Ectodermal cell (in vitro differentiated cells): Measurements from ENCODE around the gene SUCLG1.

Source experiments
- H3K27ac ChIP-seq: 2 replicates; pipeline ENCODE4 v1.7.0; 2013; ENCODE audit warnings: mild to moderate bottlenecking, low read depth, low read length; ENCODE audit not compliant: insufficient read depth, poor library complexity, severe bottlenecking
- H3K27me3 ChIP-seq: 2 replicates; pipeline ENCODE4 v1.7.0; 2013; ENCODE audit warnings: mild to moderate bottlenecking, low read length; ENCODE audit not compliant: insufficient read depth, control insufficient read depth, poor library complexity, severe bottlenecking
- H3K36me3 ChIP-seq: one replicate; pipeline ENCODE4 v1.7.0; 2013; ENCODE audit warnings: low read length; ENCODE audit not compliant: control insufficient read depth, insufficient read depth
- H3K4me1 ChIP-seq: one replicate; pipeline ENCODE4 v1.7.0; 2013; ENCODE audit warnings: low read length; ENCODE audit not compliant: control insufficient read depth, insufficient read depth
- H3K4me3 ChIP-seq: 2 replicates; pipeline ENCODE4 v1.7.0; 2013; ENCODE audit warnings: low read depth, low read length, control low read depth; ENCODE audit not compliant: insufficient read depth
- H3K9me3 ChIP-seq: 2 replicates; pipeline ENCODE4 v1.7.0; 2013; ENCODE audit warnings: mild to moderate bottlenecking, low read length, moderate library complexity; ENCODE audit not compliant: control insufficient read depth
- WGBS, 2 experiments: methylation state at CpG; one replicate each; pipeline ENCODE4 v1.1.7; 2013; ENCODE audit warnings: missing lambda C conversion rate in 2 of 2; 5-methylcytosine and 5-hydroxymethylcytosine counted together

The SUCLG1 gene

DNA sequence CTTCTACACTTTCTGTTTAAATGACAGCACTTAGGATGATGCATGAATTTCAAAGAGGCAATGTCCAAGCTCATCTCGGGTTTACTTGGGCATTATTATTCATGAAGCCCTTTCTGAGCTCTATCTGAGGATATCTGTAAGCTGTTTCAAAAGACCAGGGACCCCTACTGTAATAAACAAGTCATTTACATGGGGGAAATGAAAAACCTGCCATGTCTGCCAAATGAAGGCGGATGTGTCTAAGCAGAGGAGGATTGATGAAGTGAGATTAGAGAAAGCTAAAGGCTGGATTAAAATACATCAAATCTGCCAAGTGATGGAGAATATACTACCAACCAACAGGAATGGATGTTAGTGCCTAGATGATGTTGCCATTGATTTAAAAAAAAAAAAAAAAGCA lies 64.5 kb downstream of the SUCLG1 start:
- H3K36me3 ChIP-seq = no peaks in the 10 kb centered on the region
- H3K27ac ChIP-seq = no peak overlapping the region
- no peaks in the 10 kb centered on the region for H3K9me3 ChIP-seq
- no peaks in the 10 kb centered on the region for H3K4me1 ChIP-seq
- 66 to 69% methylated on average over 2 of the region's 2 CpGs for WGBS, 2 experiments
- H3K27me3 ChIP-seq = no peaks in the 10 kb centered on the region
- no peak overlapping the region for H3K4me3 ChIP-seq

DNA sequence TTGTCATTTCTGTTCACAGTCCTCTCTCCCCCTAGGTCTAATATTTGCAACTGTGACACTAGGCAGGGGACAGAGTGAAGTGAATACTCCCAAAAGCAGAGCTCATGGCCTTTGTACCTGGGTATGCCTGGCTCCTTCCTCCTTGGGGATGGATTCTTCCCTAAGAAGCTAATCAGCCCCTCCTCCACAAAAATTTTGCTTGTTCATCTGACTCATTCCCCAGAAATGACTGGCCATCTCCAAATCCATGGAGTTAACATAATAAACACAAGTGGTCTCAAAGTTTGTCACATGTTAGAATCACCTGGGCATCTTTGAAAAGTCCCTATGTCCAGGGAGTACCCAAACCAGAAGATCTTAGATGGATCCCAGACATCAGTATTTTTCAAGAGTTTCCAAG lies 65.3 kb downstream of the SUCLG1 start:
- no peaks in the 10 kb centered on the region for H3K9me3 ChIP-seq
- H3K27ac ChIP-seq = no peak overlapping the region
- H3K4me3 ChIP-seq = no peak overlapping the region
- no peaks in the 10 kb centered on the region for H3K36me3 ChIP-seq
- no peaks in the 10 kb centered on the region for H3K4me1 ChIP-seq
- no peaks in the 10 kb centered on the region for H3K27me3 ChIP-seq

DNA sequence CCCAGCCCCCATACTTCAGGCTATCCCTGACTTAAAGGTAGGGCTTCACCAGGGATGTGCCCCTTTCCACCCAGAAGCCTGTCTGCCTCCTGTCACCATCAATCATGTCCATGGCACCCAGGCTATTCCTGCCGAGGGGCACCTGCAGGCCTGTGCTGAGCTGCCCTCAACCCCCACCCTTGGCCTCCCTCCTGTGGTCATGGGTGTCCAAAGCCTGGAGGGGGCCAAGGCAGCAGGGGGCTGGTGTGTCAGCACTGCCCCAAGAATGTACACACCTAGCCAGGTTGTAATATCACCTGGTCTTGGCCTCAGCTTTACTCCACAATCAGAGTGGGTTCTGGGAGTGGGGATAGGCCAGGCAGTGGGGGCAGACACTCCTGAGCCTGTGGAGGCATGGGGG lies 69.3 kb downstream of the SUCLG1 start:
- no peaks in the 10 kb centered on the region for H3K36me3 ChIP-seq
- no peak overlapping the region for H3K4me3 ChIP-seq
- WGBS, 2 experiments = 85 to 95% methylated on average over 1 of the region's 1 CpG
- no peak overlapping the region for H3K27ac ChIP-seq
- H3K27me3 ChIP-seq = no peaks in the 10 kb centered on the region
- H3K4me1 ChIP-seq = peaks cover 4% of the 10 kb centered on the region
- no peaks in the 10 kb centered on the region for H3K9me3 ChIP-seq

DNA sequence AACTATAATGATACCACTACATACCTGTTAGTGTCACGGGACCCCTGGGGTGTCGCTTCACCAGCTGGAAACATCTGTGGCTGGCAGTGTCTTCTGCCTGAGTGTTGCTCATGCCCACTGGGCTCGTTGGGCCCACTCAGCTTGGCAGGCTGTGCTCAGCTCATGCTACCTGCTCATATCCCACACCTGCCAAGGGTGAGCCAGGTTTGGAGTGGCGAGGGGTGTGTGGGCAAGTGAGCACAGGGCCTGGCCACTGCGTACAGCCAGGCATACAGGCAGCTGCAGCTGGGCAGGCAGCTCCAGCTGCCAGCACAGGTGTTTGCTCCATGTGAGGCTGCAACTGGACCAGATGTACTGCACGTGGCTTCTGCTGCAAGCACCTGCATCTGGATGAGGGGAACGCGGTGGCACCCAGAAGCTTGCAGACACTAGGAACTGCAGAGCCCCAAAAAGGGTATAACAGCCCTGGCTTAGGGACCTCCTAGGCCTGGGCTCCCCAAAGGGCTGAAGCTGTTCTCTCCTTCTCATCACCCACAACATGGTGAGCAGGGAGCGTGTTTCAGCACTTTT lies 70.1 kb downstream of the SUCLG1 start:
- 92 to 96% methylated on average over 9 of the region's 9 CpGs for whole genome bisulfite sequencing, 2 experiments
- H3K27ac ChIP-seq = no peak overlapping the region
- no peak overlapping the region for H3K4me3 ChIP-seq
- H3K4me1 ChIP-seq = peaks cover 4% of the 10 kb centered on the region
- H3K9me3 ChIP-seq = no peaks in the 10 kb centered on the region
- H3K27me3 ChIP-seq = no peaks in the 10 kb centered on the region
- no peaks in the 10 kb centered on the region for H3K36me3 ChIP-seq

DNA sequence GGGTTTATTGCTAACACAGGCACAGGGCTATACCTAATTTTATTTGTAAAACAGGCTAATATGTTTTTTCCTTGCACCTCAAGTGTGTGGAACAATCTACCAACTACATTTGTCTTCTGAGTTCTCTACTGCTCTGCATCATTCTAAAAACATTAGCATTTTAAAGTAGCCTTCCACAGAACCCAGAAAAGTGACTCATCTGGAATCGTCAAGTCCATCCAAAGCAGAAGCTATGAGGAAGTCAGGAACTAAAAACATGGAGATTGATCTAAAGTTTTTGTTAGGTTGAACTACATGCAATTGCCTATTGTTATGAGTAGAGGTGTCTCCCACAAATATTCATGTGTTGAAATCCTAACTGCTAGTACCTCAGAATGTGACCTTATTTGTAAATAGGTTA lies 70.9 kb downstream of the SUCLG1 start:
- Histone ChIP-seq H3K4me3 (no peak overlapping the region), H3K27ac (no peak overlapping the region), H3K9me3 (no peaks in the 10 kb centered on the region), H3K4me1 (peaks cover 4% of the 10 kb centered on the region), H3K36me3 (no peaks in the 10 kb centered on the region), H3K27me3 (no peaks in the 10 kb centered on the region)
- 90 to 92% methylated on average over 1 of the region's 1 CpG for WGBS, 2 experiments

DNA sequence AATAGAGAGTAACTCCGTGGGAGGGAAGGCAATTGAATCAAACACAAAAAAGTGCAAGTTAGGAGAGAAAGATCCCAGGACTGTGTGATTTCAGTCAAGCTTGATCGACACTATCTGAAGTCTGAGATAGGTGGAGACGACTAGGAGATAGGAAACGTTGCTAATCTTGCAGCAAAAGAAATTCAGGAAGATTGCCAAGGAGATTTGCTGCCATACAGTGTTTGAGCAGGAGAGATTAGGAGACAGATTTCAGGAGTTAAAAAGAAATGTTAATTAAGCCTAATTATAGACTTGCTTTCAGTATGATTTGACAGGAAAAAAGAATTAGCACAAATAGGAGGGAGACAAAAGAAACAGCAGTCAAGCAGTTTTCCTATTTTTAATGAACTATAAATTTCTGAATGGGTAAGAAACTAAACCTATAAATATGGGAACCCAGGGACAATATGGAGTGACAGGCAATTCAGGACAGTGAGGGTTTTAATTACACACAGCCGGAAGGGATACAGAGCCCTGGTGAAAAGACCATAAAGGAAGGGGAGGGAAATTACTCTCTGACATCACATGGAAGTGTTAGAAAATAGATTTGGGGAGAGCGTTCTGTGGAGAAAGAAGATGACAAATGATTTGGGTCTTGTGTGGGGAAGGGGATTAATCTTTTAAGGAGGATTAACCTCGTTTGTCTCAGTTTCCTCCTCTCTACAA lies 72.6 kb downstream of the SUCLG1 start:
- no peak overlapping the region for H3K4me3 ChIP-seq
- H3K27ac ChIP-seq = no peak overlapping the region
- H3K27me3 ChIP-seq = no peaks in the 10 kb centered on the region
- 56 to 59% methylated on average over 6 of the region's 7 CpGs for WGBS, 2 experiments
- H3K36me3 ChIP-seq = no peaks in the 10 kb centered on the region
- no peaks in the 10 kb centered on the region for H3K9me3 ChIP-seq
- H3K4me1 ChIP-seq = peaks cover 4% of the 10 kb centered on the region

DNA sequence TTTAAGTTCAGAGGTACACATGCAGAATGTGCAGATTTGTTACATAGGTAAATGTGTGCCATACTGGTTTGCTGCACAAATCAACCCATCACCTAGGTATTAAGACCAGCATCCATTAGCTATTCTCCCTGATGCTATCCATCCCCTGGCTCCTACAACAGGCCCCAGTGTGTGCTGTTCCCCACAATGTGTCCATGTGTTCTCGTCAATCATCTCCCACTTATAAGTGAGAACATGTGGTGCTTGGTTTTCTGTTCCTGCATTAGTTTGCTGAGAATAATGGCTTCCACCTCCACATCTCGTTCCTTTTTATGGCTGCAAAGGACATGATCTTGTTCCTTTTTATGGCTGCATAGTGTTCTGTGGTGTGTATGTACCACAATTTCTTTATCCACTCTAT lies 75.8 kb downstream of the SUCLG1 start:
- H3K4me1 ChIP-seq = peaks cover 4% of the 10 kb centered on the region
- 93 to 95% methylated on average over 2 of the region's 2 CpGs for WGBS, 2 experiments
- H3K27ac ChIP-seq = no peak overlapping the region
- H3K36me3 ChIP-seq = no peaks in the 10 kb centered on the region
- no peaks in the 10 kb centered on the region for H3K27me3 ChIP-seq
- no peaks in the 10 kb centered on the region for H3K9me3 ChIP-seq
- no peak overlapping the region for H3K4me3 ChIP-seq

DNA sequence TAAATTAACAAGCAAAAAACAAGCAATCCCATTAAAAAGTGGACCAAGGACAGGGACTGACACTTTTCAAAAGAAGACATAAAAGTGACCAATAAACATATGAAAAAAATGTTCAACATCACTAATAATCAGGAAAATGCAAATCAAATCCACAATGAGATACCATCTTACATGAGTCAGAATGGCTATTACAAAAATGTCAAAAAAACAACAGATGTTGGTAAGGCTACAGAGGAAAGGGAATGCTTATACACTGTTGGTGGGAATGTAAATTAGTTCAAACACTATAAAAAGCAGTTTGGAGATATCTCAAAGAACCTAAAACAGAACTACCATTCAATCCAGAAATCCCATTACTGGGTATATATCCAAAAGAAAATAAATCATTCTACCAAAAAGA lies 78.2 kb downstream of the SUCLG1 start:
- no peaks in the 10 kb centered on the region for H3K27me3 ChIP-seq

DNA sequence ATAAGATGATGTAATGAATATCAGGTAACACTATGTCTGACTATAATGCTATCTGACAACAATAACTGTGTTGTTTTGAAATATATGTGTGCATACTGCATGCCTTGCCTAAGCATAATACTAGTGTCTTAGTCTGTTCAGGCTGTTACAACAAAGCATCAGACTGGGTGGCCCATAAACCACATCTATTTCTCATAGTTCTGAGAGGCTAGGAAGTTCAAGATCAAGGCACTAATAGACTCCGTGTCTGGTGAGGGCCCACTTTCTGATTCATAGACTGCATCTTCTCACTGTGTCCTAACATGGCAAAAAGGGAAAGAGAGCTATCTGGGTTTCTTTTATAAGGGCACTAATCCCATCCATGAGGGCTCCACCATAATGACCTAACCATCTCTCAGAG lies 80.1 kb downstream of the SUCLG1 start:
- H3K27me3 ChIP-seq = no peaks in the 10 kb centered on the region
- 92 to 96% methylated on average over 1 of the region's 1 CpG for WGBS, 2 experiments
- H3K4me3 ChIP-seq = no peak overlapping the region
- H3K36me3 ChIP-seq = no peaks in the 10 kb centered on the region
- no peaks in the 10 kb centered on the region for H3K9me3 ChIP-seq
- no peaks in the 10 kb centered on the region for H3K4me1 ChIP-seq
- no peak overlapping the region for H3K27ac ChIP-seq

More for the DNA sequence above, 78.2 kb downstream of the SUCLG1 start:
- no peak overlapping the region for H3K27ac ChIP-seq
- no peak overlapping the region for H3K4me3 ChIP-seq
- H3K36me3 ChIP-seq = no peaks in the 10 kb centered on the region
- H3K4me1 ChIP-seq = no peaks in the 10 kb centered on the region
- no peaks in the 10 kb centered on the region for H3K9me3 ChIP-seq

DNA sequence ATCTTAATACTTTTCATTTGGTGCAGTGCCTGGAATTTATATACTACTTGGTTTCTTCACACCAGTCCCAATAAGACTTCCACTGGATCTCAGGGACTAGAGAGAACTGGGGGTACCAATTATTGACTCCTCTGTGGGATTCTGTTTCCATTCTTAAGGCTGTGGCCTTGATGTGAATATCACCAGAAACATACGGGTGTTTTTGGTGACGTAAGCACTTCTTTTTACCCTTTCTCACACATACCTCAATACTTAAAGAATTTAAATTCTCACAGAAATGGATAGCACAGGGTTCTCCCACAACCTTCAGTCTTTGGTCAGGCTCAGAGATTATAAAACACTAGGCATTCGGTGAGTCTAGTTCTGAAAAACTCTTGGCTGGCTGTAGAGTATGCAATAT lies 84.1 kb downstream of the SUCLG1 start:
- 97 to 98% methylated on average over 3 of the region's 3 CpGs for WGBS, 2 experiments
- Histone ChIP-seq H3K36me3 (no peaks in the 10 kb centered on the region), H3K4me1 (no peaks in the 10 kb centered on the region), H3K27me3 (no peaks in the 10 kb centered on the region), H3K4me3 (no peak overlapping the region), H3K27ac (no peak overlapping the region), H3K9me3 (no peaks in the 10 kb centered on the region)
